Osteoblast (primary cell): ENCODE measurements around the gene C11orf91. TPM values are rescaled to one million over a fixed set of nuclear protein-coding genes. Genes with fewer than 3 reads are reported as not detected.

Experiments used
- DNase-seq: peaks from one replicate; pipeline ENCODE4 v3.0.0; 2011; ENCODE audit warnings: low spot score, mixed read lengths; ENCODE audit not compliant: insufficient read length; ENCODE audit errors: missing footprints
- H2AFZ ChIP-seq: 2 replicates; pipeline ENCODE4 v1.6.0; 2011; ENCODE audit warnings: mild to moderate bottlenecking, low read length
- H3K27ac ChIP-seq: 2 replicates; pipeline ENCODE4 v1.5.1; 2011; ENCODE audit warnings: mild to moderate bottlenecking, low read depth, low read length, moderate library complexity
- H3K27me3 ChIP-seq: 2 replicates; pipeline ENCODE4 v1.6.0; 2012; ENCODE audit warnings: mild to moderate bottlenecking, control low read depth, inconsistent platforms, low read length, moderate library complexity; ENCODE audit not compliant: insufficient read depth
- H3K36me3 ChIP-seq: 2 replicates; pipeline ENCODE4 v1.5.1; 2011; ENCODE audit warnings: mild to moderate bottlenecking, low read length, control low read depth, moderate library complexity; ENCODE audit not compliant: insufficient read depth
- H3K4me1 ChIP-seq: 2 replicates; pipeline ENCODE4 v1.5.1; 2011; ENCODE audit warnings: mild to moderate bottlenecking, low read length, control low read depth, moderate library complexity; ENCODE audit not compliant: insufficient read depth
- H3K4me2 ChIP-seq: 2 replicates; pipeline ENCODE4 v1.6.0; 2011; ENCODE audit warnings: mild to moderate bottlenecking, low read length; ENCODE audit not compliant: insufficient read depth
- H3K4me3 ChIP-seq: fragments of 200-600 bp; sonication (generic); 3 replicates; pipeline ENCODE4 v1.5.1; 2012; ENCODE audit warnings: mild to moderate bottlenecking, low read length, inconsistent platforms; ENCODE audit not compliant: insufficient read depth
- H3K79me2 ChIP-seq: 2 replicates; pipeline ENCODE4 v1.6.0; 2012; ENCODE audit warnings: mild to moderate bottlenecking, low read length, control low read depth, inconsistent platforms; ENCODE audit not compliant: insufficient read depth
- H3K9me3 ChIP-seq: 2 replicates; pipeline ENCODE4 v1.5.1; 2011; ENCODE audit warnings: low read depth, low read length, control low read depth
- H4K20me1 ChIP-seq: 2 replicates; pipeline ENCODE4 v1.6.0; 2012; ENCODE audit warnings: mild to moderate bottlenecking, low read length, control low read depth; ENCODE audit not compliant: insufficient read depth
- total RNA-seq: library from RNA; depleted of rRNA; stranded (reverse); fragments of >200 nt; gene quantifications from 2 replicates; pipeline ENCODE4 v1.2.3, GENCODE V29; 2012
- TF ChIP-seq, protein P1 (sequence below): IDR thresholded peaks from 2 replicates; pipeline ENCODE4 v1.5.1; 2011; ENCODE audit warnings: mild to moderate bottlenecking, low read depth, low read length, moderate library complexity; ENCODE audit errors: extremely low read depth

C11orf91 gene
- total RNA-seq, 1 donor: not detected

DNA sequence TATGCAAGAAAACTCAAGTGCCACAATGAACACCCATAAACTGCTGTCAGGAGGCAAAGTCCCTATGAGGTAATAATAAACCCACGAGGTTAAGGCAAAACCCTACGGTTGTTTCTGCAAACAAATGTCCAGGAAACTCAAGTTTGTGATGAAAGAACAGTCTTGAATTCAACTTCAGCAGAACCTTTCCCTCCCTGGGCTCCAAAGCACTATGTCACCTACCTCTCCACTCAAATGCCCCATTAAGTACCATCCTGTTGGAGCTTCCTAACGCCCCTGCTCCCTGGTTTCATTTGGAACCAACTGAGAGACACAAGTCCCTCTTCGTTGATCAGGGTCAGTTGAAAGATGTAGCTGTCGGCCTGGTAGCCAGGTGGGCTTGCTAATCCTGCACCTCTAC lies 2.6 kb upstream of the C11orf91 start:
- peak overlapping the region; percentile 95 for H3K27ac ChIP-seq
- H3K4me3 ChIP-seq: no peak overlapping the region
- no peaks in the 10 kb centered on the region for H3K27me3 ChIP-seq
- H3K4me1 ChIP-seq: peaks cover 60% of the 10 kb centered on the region
- H2AFZ ChIP-seq: no peak overlapping the region
- TF ChIP-seq, protein P1, sequence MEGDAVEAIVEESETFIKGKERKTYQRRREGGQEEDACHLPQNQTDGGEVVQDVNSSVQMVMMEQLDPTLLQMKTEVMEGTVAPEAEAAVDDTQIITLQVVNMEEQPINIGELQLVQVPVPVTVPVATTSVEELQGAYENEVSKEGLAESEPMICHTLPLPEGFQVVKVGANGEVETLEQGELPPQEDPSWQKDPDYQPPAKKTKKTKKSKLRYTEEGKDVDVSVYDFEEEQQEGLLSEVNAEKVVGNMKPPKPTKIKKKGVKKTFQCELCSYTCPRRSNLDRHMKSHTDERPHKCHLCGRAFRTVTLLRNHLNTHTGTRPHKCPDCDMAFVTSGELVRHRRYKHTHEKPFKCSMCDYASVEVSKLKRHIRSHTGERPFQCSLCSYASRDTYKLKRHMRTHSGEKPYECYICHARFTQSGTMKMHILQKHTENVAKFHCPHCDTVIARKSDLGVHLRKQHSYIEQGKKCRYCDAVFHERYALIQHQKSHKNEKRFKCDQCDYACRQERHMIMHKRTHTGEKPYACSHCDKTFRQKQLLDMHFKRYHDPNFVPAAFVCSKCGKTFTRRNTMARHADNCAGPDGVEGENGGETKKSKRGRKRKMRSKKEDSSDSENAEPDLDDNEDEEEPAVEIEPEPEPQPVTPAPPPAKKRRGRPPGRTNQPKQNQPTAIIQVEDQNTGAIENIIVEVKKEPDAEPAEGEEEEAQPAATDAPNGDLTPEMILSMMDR: no peak
- no peak for DNase-seq
- H3K4me2 ChIP-seq: no peak overlapping the region
- H3K9me3 ChIP-seq: no peaks in the 10 kb centered on the region
- H3K36me3 ChIP-seq: peaks cover 38% of the 10 kb centered on the region
- H3K79me2 ChIP-seq: peaks cover 13% of the 10 kb centered on the region
- H4K20me1 ChIP-seq: no peaks in the 10 kb centered on the region

DNA sequence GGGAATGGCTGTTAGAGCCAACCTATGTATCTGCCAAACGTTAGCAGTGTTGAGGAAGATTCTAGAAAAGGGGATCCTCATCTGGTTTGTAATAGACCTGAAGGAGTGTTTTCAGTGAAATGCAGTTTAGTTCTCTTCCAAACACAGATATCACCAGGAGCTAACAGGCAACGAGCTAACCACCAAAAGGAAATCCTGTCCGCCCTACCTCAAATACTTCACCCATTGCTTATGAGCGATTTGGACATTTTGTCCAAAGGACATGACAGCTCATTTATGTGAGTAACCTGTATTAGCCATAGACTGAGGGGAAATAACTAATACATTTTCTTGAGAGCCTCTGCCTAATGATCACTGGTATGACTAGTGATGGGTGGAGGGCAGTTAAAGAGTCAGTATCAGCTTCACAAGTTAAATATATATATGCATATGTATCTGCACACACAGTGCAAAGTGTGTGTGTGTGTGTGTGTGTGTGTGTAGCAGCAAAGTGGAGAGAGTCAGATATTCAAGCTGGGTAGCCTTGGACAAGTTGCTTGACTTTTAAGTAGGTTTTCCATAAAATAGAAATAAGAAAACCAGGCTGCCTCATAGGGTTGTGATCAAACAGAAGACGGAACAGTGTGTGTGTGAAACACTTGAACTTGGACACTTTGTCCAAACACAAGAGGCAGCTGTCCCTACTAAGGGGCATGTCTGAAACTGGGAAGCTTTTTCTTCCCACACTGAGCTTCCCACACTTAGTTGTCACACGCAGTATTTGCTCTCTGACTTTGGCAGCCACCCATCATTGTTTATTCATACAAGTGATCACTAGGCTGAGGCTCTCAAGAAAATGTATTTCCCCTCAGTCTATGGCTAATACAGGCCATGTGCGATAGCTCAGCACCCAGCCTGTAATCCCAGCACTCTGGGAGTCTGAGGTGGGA lies 940 bp upstream of the C11orf91 start:
- TF ChIP-seq, protein P1: no peak
- Histone ChIP-seq H4K20me1 (no peaks in the 10 kb centered on the region), H3K4me2 (peak overlapping the region; percentile 78), H3K27ac (peak overlapping the region; percentile 95), H3K9me3 (no peaks in the 10 kb centered on the region), H3K36me3 (peaks cover 24% of the 10 kb centered on the region), H3K27me3 (no peaks in the 10 kb centered on the region), H2AFZ (no peak overlapping the region), H3K4me1 (peaks cover 59% of the 10 kb centered on the region), H3K79me2 (peaks cover 3% of the 10 kb centered on the region), H3K4me3 (peak overlapping the region; percentile 68)
- DNase-seq: peak; percentile 92

DNA sequence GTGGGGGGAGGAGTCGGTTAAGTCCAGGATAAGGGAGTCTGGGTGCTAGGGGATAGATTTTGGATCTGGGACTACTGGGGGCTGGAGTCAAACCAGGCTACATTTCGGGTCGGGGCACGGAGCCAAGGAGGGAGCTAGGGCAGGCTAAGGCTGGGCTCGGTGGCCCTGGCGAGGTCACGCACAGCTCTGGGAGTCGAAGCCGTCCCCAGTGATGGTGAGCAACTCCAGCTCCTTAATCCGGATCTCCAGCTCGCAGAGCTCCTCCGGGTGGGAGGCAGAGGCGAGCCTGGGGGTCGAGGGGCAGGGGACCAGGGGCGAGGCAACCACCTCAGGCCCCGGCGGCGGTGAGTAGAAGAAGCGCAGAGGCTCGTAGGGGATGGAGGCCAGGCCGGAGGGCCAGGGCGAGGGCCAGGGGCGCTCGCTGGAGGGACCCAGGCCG lies 544 bp downstream of the C11orf91 start:
- Histone ChIP-seq H3K27ac (peak overlapping the region; percentile 63), H3K36me3 (peaks cover 10% of the 10 kb centered on the region), H3K27me3 (no peaks in the 10 kb centered on the region), H3K79me2 (peaks cover 1% of the 10 kb centered on the region), H2AFZ (no peak overlapping the region), H3K4me1 (peaks cover 61% of the 10 kb centered on the region), H3K9me3 (no peaks in the 10 kb centered on the region), H3K4me2 (peak overlapping the region; percentile 78), H4K20me1 (no peaks in the 10 kb centered on the region), H3K4me3 (peak overlapping the region; percentile 68)
- TF ChIP-seq, protein P1: no peak
- DNase-seq: no peak

DNA sequence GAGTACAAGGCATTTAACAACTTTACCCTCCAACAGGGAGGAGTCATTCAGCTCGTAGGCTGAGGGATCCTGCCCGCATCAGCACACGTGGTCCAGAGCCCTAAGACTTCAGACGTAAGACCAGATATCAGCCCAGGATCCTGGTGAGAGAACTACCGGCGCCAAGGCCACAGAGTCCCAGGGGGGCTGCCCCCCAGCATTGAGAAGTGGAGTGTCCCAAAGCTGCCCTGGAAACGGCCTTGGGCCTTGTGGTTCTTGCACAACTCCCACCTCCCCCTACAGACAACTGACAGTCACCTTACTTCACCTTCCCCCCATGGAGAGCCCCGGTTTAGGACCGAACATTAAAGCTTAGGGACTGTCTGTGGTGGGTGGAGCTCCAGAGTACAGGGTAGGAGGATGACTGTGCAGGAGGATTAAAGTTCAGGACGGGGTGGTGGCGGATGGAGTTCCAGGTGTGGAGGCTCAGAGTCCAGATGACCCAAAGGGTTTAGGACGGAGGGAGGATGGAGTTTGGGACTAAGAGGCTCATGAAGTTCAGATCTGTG lies 1.0 kb downstream of the C11orf91 start:
- Histone ChIP-seq H3K4me1 (peaks cover 65% of the 10 kb centered on the region), H3K36me3 (peaks cover 5% of the 10 kb centered on the region), H3K4me3 (no peak overlapping the region), H3K9me3 (no peaks in the 10 kb centered on the region), H3K27me3 (no peaks in the 10 kb centered on the region), H3K4me2 (peak overlapping the region; percentile 78), H2AFZ (no peak overlapping the region), H3K79me2 (no peaks in the 10 kb centered on the region), H4K20me1 (no peaks in the 10 kb centered on the region), H3K27ac (peak overlapping the region; percentile 63)
- no peak for DNase-seq
- TF ChIP-seq, protein P1: no peak
